Activated naive CD4-positive, alpha-beta T cell treated with anti-CD3 and anti-CD28 coated beads for 36 hours (primary cell): ENCODE results near the gene TECPR2. TPM values are rescaled to one million over a fixed set of nuclear protein-coding genes. Genes with fewer than 3 reads are reported as not detected.

ENCODE experiments used
- CTCF ChIA-PET: fragments of 350-600 bp; sonication (Branson Sonifier 250); formaldehyde crosslinking; loops from one replicate; lab custom pipeline; 2021; ENCODE audit warnings: antibody characterized with exemption; lab: Charles Lee
- DNase-seq: peaks from one replicate; pipeline ENCODE4 v3.0.0-alpha.2; 2020
- H3K27ac Mint-ChIP-seq: one replicate; pipeline ENCODE4 v1.8.0; 2021; ENCODE audit warnings: mild to moderate bottlenecking, mixed read lengths
- H3K27me3 Mint-ChIP-seq: one replicate; pipeline ENCODE4 v1.8.0; 2021; ENCODE audit warnings: low read depth, mixed read lengths
- H3K36me3 Mint-ChIP-seq: one replicate; pipeline ENCODE4 v1.8.0; 2021; ENCODE audit warnings: low read depth, mixed read lengths
- H3K4me1 Mint-ChIP-seq: one replicate; pipeline ENCODE4 v1.8.0; 2021; ENCODE audit warnings: low read depth, mixed read lengths
- H3K4me3 Mint-ChIP-seq: one replicate; pipeline ENCODE4 v1.8.0; 2021; ENCODE audit warnings: mild to moderate bottlenecking, moderate library complexity, mixed read lengths
- H3K9me3 Mint-ChIP-seq: one replicate; pipeline ENCODE4 v1.8.0; 2021; ENCODE audit warnings: mixed read lengths
- intact Hi-C: fragments of 100-400 bp; cut with micrococcal nuclease; formaldehyde crosslinking; loops from one replicate; pipeline ENCODE4 v1.15.1; 2023
- total RNA-seq, 2 experiments: library from RNA; stranded (reverse); gene quantifications; one replicate each; pipeline ENCODE4 v1.2.3, GENCODE V29; 2021

The TECPR2 gene
- total RNA-seq, 2 experiments from 2014 or later: 2.3 to 3.6 TPM

DNA sequence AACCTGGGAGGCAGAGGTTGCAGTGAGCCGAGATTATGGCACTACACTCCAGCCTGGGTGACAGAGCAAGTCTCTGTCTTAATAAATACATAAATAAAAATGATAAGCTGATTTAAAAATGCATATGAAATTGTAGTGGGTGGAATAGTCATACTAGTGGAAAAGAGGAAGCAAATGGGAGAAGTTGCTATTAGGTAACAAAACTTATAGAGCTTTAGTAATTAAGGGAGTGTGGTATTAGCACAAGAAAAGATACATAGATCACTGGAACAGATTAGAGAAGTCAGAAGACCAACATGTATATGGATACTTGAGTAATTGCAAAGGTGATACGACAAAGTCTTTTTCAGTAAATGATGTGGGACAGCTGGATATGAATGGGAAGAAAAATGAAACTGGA is 26.5 kb downstream of the TECPR2 start:
- intact Hi-C loops: no loop called here
- CTCF ChIA-PET: no interaction called here
- H3K4me1 Mint-ChIP-seq: peaks cover 11% of the 10 kb centered on the region
- peaks cover 1% of the 10 kb centered on the region for H3K36me3 Mint-ChIP-seq
- no peak for DNase-seq
- no peak overlapping the region for H3K27ac Mint-ChIP-seq
- no peaks in the 10 kb centered on the region for H3K27me3 Mint-ChIP-seq
- H3K4me3 Mint-ChIP-seq: no peak overlapping the region
- peaks cover 2% of the 10 kb centered on the region for H3K9me3 Mint-ChIP-seq

DNA sequence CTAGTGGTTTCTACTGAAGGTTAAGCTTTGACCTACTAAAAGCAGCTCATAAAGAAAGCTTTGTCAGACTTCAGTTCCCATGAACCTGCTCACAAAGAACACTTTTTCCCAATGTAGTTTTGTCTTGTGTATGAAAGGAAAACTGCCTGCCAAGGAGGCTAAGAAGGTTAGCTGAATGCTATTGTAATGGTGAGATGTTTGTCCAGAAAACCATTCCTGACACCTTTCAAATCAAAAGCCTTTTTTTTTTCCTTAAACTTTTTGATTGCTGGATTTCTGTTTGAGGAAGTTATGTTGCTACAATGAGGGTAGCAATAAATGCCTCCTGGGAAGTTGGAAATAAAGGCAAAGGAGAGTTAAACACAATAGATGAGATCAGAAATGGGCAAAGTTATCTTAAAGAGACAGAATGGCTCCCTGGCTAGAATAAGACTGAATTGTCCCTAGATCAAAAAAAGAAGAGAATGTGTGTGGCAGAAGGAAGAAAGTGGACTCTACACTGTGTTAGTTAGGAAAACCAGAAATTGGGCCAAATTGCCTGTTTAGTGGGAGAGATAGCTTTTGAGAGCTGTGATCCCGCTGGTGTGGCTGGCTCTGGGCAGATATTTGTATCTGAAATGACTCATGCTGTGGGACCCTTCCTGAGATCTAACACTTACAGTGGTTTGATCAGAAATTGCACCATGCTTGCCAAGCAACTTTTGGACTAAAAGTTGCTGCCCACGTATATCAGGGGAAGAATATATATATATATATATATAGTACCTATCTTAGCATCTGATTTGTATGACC is 27.5 kb downstream of the TECPR2 start:
- intact Hi-C loops: no loop called here
- DNase-seq: no peak
- peaks cover 2% of the 10 kb centered on the region for H3K9me3 Mint-ChIP-seq
- peaks cover 19% of the 10 kb centered on the region for H3K4me1 Mint-ChIP-seq
- peaks cover 1% of the 10 kb centered on the region for H3K36me3 Mint-ChIP-seq
- H3K27ac Mint-ChIP-seq: no peak overlapping the region
- no peaks in the 10 kb centered on the region for H3K27me3 Mint-ChIP-seq
- H3K4me3 Mint-ChIP-seq: no peak overlapping the region
- CTCF ChIA-PET: interaction anchor here (0.7 kb wide), 2 partner anchors 28 to 30 kb away, joined by 3 to 4 read pairs; no protein-coding TSS in a partner anchor

DNA sequence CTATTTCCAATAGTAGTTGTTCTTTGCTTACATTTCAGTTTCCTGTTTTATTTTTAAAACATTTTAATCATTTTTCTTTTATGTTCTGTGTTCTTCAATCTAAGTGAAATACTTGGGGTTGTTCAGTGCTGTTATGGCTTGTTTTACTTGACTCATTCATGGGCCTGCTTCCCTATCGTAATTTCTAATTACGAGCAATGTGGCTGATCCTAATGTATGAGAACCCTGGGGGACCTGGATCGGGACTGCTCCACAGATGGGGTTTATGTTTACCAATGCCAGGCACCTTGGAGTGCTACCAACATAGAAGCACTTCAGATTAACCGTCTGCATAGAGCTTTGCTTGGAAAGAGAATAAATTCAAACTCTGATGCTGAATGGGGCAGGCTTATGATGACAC is 29.8 kb downstream of the TECPR2 start:
- Mint-ChIP-seq H3K36me3 (peaks cover 6% of the 10 kb centered on the region), H3K27ac (no peak overlapping the region), H3K4me3 (no peak overlapping the region), H3K9me3 (peaks cover 6% of the 10 kb centered on the region), H3K4me1 (peaks cover 22% of the 10 kb centered on the region), H3K27me3 (no peaks in the 10 kb centered on the region)
- intact Hi-C loops: no loop called here
- DNase-seq: no peak
- CTCF ChIA-PET: interaction anchor here (0.7 to 1.4 kb wide), 3 partner anchors 46 to 534 kb away, joined by 3 to 5 read pairs (median 4); no protein-coding TSS in a partner anchor

DNA sequence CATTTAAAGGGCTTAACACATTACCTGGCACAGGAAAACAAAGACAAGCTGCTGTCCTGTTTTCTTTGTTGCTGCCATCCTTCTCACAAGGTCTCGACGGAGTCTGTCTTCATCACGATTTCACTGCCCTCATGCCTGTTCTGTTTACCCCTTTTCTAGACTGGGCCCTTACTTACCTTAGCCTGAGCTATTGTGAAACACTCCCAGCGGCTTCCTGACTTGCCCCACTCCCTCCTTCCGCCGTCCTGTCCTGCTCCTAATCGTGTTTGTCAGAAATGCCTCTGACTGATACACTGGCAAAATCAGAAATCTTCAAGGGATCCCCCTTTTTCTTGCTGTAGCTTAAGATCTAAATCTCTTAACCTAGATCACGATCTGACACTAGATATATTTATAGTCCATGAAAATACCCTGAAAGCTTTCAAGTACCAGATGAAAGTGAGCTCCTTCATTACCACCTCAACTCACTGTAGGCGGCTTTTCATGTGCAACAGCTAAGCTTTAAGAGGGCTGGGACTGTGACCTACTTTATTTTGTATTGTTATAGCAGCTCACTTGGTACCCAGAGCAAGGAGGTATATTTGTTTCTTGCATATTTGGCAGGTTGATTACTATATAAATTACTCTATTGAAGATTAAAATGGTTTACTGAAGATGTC is 32.1 kb downstream of the TECPR2 start:
- DNase-seq: peak; percentile 38
- intact Hi-C loops: no loop called here
- H3K4me1 Mint-ChIP-seq: peaks cover 22% of the 10 kb centered on the region
- H3K9me3 Mint-ChIP-seq: peaks cover 14% of the 10 kb centered on the region
- CTCF ChIA-PET: no interaction called here
- peaks cover 14% of the 10 kb centered on the region for H3K36me3 Mint-ChIP-seq
- H3K27me3 Mint-ChIP-seq: no peaks in the 10 kb centered on the region
- H3K27ac Mint-ChIP-seq: peak overlapping the region; percentile 65
- H3K4me3 Mint-ChIP-seq: peak overlapping the region; percentile 8

DNA sequence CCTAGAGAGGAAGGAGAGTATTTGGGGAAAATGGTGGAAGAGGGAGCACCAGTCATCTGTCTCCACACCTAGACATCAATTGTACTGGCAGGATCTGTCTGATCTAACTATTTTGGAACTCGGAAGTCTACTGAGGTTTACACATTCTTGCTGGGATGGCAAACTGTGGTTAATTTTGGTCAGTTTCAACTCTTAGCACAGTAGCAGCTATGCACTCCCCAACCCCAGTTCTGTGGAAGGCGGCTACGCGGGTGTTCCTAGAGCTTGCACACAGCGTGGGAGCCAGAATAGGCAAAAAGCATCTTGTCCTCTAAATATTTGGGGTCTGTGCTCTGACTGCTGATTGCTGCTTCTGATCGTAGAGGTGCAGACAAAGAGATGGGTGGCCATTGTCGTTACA is 33.8 kb downstream of the TECPR2 start:
- no peak for DNase-seq
- intact Hi-C loops: no loop called here
- Mint-ChIP-seq H3K4me1 (peaks cover 22% of the 10 kb centered on the region), H3K27me3 (no peaks in the 10 kb centered on the region), H3K4me3 (no peak overlapping the region), H3K9me3 (peaks cover 14% of the 10 kb centered on the region), H3K27ac (no peak overlapping the region), H3K36me3 (peaks cover 17% of the 10 kb centered on the region)
- CTCF ChIA-PET: no interaction called here

DNA sequence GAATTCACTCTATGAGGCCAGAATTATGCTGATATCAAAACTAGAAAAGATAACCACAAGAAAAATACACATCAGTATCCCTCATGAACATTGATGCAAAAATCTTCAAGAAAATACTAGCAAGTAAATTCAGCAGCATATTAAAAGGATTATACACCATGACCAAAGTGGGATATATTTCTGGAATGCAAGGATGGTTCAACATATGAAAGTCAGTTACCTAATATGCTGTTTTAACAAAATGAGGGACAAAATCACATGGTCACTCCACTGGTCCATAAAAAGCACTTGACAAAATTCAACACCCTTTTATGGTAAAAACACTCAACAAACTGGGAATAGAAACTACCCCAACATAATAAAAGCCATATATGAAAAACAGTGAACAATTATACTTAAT is 40.3 kb downstream of the TECPR2 start:
- H3K4me3 Mint-ChIP-seq: no peak overlapping the region
- intact Hi-C loops: no loop called here
- H3K4me1 Mint-ChIP-seq: no peaks in the 10 kb centered on the region
- H3K27ac Mint-ChIP-seq: no peak overlapping the region
- CTCF ChIA-PET: no interaction called here
- H3K9me3 Mint-ChIP-seq: peaks cover 25% of the 10 kb centered on the region
- peaks cover 23% of the 10 kb centered on the region for H3K36me3 Mint-ChIP-seq
- no peak for DNase-seq
- H3K27me3 Mint-ChIP-seq: no peaks in the 10 kb centered on the region

DNA sequence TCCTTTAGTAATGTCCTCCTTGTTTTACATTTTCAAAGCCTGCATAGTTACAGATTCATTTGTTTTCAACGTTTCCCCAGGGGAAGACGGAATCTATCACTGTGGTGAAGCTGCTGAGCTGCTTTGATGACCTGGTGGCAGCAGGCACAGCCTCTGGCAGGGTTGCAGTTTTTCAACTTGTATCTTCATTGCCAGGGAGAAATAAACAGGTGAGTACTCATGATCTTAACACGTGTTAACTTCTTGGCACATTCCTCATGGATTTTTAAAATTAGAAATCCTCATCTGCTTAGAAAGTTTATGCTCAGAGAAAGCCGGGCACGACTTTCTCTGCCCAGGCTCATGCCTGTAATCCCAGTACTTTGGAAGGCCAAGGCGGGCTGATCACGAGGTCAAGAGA is 44.5 kb downstream of the TECPR2 start:
- H3K4me3 Mint-ChIP-seq: no peak overlapping the region
- DNase-seq: no peak
- peaks cover 14% of the 10 kb centered on the region for H3K9me3 Mint-ChIP-seq
- peaks cover 4% of the 10 kb centered on the region for H3K4me1 Mint-ChIP-seq
- no peaks in the 10 kb centered on the region for H3K27me3 Mint-ChIP-seq
- intact Hi-C loops: no loop called here
- H3K36me3 Mint-ChIP-seq: peaks cover 17% of the 10 kb centered on the region
- CTCF ChIA-PET: interaction anchor here (0.6 kb wide), 1 partner anchor 52 kb away, joined by 3 read pairs; no protein-coding TSS in a partner anchor
- H3K27ac Mint-ChIP-seq: no peak overlapping the region

DNA sequence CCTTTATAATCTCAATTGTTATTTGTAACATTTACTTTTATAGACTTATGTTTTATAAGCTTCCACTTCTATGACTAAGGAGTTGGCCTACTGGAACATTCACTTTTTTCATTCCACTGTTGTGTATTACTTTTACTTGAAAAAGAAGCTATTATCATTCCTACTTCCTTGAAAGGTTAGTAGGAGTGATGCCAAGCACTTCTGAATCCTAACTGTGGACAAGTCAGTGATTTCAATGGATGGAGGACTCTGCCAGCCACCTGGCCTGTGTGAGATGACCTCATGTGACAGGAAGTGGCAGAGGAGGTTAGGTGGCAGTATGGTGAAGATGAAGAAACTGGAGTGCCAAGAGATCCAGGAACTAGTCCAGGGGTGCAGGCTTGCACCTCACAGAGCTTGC is 46.0 kb downstream of the TECPR2 start:
- intact Hi-C loops: no loop called here
- no peak for DNase-seq
- Mint-ChIP-seq H3K27ac (no peak overlapping the region), H3K4me3 (no peak overlapping the region), H3K4me1 (peaks cover 4% of the 10 kb centered on the region), H3K36me3 (peaks cover 7% of the 10 kb centered on the region), H3K9me3 (no peaks in the 10 kb centered on the region), H3K27me3 (no peaks in the 10 kb centered on the region)
- CTCF ChIA-PET: no interaction called here

DNA sequence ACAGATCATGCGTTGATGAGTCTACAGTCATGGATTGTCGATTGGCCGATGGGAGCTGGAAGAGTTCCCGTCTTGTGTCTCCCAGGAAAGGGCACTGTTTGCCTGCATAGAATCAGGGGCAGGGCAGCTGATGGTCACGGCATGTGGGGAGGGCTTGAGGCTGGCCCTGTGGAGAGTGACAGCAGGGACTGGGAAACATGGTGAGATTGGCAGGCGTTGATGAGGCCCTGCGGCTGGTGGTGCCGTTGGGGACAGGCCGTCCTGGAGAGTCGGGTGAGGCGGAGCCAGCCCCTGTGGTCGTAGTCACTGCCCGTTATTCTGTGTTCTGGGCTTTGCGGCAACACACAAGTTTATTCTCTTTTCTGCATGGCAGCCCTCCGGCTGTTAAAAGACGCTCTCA is 52.9 kb downstream of the TECPR2 start:
- no peaks in the 10 kb centered on the region for H3K27me3 Mint-ChIP-seq
- no peaks in the 10 kb centered on the region for H3K9me3 Mint-ChIP-seq
- H3K4me1 Mint-ChIP-seq: no peaks in the 10 kb centered on the region
- H3K4me3 Mint-ChIP-seq: no peak overlapping the region
- intact Hi-C loops: no loop called here
- H3K36me3 Mint-ChIP-seq: no peaks in the 10 kb centered on the region
- DNase-seq: no peak
- CTCF ChIA-PET: no interaction called here
- no peak overlapping the region for H3K27ac Mint-ChIP-seq

DNA sequence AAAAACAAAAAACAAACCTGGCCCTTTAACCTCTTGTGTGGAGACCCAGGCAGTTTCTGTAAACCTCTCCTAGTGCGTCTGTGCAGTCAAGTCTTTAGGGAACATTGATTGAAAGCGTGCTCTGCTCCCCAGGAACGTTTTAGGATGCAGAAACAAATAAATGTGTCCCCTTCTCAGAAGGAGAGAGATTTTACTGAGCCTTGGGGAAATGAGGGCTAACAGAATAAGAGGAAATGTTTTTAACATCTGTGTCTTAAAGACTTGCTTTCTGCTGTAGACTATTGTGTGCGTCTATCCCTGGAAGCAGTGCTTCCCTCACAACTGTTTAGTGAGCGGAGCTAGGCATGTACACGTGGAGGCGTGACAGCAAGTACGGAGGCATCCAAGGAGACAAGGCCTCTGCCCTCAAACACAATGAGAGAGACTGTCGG is 54.3 kb downstream of the TECPR2 start:
- no peaks in the 10 kb centered on the region for H3K4me1 Mint-ChIP-seq
- no peaks in the 10 kb centered on the region for H3K9me3 Mint-ChIP-seq
- no peak overlapping the region for H3K27ac Mint-ChIP-seq
- DNase-seq: no peak
- H3K4me3 Mint-ChIP-seq: no peak overlapping the region
- H3K27me3 Mint-ChIP-seq: no peaks in the 10 kb centered on the region
- CTCF ChIA-PET: no interaction called here
- no peaks in the 10 kb centered on the region for H3K36me3 Mint-ChIP-seq
- intact Hi-C loops: no loop called here

DNA sequence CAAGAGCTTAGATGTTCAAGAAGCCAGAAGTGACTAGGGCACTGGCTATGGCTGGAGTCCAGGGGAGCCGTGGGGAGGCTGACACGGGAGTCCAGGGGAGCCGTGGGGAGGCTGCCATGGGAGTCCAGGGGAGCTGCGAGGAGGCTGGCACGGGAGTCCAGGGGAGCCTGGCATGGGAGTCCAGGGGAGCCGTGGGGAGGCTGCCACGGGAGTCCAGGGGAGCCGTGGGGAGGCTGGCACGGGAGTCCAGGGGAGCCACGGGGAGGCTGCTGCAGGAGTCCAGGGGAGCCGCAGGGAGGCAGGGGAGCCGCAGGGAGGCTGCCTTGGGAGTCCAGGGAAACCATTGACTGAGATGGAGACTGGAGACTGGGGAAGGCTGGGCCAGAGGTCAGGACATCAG is 54.9 kb downstream of the TECPR2 start:
- CTCF ChIA-PET: no interaction called here
- H3K27ac Mint-ChIP-seq: no peak overlapping the region
- intact Hi-C loops: no loop called here
- H3K9me3 Mint-ChIP-seq: no peaks in the 10 kb centered on the region
- no peaks in the 10 kb centered on the region for H3K4me1 Mint-ChIP-seq
- H3K27me3 Mint-ChIP-seq: no peaks in the 10 kb centered on the region
- no peak overlapping the region for H3K4me3 Mint-ChIP-seq
- H3K36me3 Mint-ChIP-seq: no peaks in the 10 kb centered on the region
- no peak for DNase-seq

DNA sequence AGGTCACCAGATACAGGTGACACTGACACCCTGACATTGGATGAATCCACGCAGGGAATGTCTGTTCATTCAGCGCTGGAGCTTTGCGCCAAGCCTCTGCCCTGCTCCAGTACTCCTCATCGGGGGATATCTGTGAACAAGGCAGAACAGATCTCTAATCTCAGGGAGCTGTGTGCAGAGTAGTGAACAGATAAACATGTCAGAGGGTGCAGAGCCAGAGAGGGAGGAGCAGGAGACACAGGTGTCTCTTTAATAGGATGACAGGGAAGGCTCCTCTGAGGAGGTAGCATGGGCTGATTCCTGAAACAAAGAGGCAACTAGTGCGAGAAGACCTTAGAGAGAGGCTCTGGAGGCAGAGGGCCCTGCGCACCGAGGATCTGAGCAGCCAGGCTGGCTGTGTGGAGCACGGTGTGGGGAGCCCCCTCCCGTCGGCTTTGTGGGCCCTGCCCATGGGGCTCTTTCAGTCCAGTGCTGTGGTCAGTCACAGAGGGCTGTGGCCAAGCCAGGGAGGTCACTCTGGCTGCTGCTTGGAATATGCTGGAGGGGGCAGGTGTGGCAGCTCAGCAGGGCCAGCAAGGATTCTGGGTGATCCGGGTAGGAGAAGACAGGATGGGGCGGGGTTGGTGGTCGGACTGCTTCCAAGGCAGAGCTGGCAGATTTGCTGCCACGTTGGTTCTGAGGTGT is 55.6 kb downstream of the TECPR2 start:
- Mint-ChIP-seq H3K9me3 (no peaks in the 10 kb centered on the region), H3K4me3 (no peak overlapping the region), H3K36me3 (no peaks in the 10 kb centered on the region), H3K27ac (no peak overlapping the region), H3K4me1 (no peaks in the 10 kb centered on the region), H3K27me3 (no peaks in the 10 kb centered on the region)
- CTCF ChIA-PET: interaction anchor here (0.6 to 1.2 kb wide), 2 partner anchors 20 to 75 kb away, joined by 5 read pairs; no protein-coding TSS in a partner anchor
- intact Hi-C loops: no loop called here
- no peak for DNase-seq
